NB4 (cell line): ENCODE measurements around the gene DDC.

Experiments used
- MYC ChIP-seq: IDR thresholded peaks from 2 replicates; pipeline ENCODE4 v1.6.1; 2011; ENCODE audit warnings: low read depth, low read length
- POLR2A ChIP-seq: IDR thresholded peaks from 2 replicates; pipeline ENCODE4 v1.6.1; 2011; ENCODE audit warnings: mild to moderate bottlenecking; ENCODE audit not compliant: insufficient read length; ENCODE audit errors: extremely low read depth
- TF ChIP-seq, protein P1 (sequence below): IDR thresholded peaks from one replicate; pipeline ENCODE4 v1.5.1; 2012; ENCODE audit warnings: low read depth, low read length
- TF ChIP-seq, protein P2 (sequence below): IDR thresholded peaks from 2 replicates; pipeline ENCODE4 v1.6.1; 2011; ENCODE audit warnings: low read depth, low read length

DNA sequence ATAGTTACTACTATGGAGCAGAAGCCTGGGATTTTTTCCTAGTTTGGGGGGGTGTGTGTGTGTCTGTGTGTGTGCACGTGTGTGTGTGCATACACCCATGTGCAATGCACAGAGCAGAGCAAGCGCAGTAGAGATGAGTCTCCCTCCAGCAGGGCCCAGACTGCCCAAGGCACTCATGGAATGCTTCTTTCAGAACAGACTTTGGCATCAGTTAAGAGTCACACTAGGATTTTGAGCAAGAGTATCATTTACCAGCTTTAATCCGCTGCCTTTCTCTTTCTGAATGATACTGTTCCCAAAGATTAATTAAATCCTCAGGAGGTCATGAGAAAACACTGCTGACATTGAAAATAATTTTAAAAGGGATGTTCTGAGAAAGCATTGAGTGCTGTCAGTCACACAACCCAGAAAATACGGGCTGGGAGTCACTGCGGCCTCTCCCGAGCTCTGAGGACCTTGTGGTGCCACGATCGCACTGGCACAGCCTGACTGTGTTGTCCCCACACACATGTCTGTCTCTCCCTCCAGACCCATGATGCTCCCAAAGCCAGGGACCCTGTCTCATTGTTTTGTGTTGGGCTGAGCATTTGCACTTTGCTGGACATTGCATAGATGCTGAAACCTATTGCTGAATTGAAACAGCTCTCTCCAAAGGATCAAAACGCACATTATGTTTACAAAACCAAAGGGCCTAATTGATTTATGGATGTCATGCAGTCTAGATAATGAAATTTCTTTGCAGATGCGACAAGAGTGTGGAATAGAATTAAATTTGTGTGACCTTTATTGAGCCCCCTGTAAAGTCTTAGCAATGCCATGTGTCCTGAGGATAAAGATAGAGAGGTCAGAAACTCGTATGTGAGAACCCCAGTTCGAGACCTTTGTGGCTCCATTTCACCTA lies 60.3 kb downstream of the DDC start:
- TF ChIP-seq, protein P1, sequence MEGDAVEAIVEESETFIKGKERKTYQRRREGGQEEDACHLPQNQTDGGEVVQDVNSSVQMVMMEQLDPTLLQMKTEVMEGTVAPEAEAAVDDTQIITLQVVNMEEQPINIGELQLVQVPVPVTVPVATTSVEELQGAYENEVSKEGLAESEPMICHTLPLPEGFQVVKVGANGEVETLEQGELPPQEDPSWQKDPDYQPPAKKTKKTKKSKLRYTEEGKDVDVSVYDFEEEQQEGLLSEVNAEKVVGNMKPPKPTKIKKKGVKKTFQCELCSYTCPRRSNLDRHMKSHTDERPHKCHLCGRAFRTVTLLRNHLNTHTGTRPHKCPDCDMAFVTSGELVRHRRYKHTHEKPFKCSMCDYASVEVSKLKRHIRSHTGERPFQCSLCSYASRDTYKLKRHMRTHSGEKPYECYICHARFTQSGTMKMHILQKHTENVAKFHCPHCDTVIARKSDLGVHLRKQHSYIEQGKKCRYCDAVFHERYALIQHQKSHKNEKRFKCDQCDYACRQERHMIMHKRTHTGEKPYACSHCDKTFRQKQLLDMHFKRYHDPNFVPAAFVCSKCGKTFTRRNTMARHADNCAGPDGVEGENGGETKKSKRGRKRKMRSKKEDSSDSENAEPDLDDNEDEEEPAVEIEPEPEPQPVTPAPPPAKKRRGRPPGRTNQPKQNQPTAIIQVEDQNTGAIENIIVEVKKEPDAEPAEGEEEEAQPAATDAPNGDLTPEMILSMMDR: no peak
- TF ChIP-seq POLR2A: no peak
- TF ChIP-seq MYC: no peak
- TF ChIP-seq, protein P2, sequence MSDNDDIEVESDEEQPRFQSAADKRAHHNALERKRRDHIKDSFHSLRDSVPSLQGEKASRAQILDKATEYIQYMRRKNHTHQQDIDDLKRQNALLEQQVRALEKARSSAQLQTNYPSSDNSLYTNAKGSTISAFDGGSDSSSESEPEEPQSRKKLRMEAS: no peak
